ENCODE results near the gene ALAS1. TPM values are rescaled to one million over a fixed set of nuclear protein-coding genes. Genes with fewer than 3 reads are reported as not detected.

ALAS1 gene
- 48.4 and 49.0 TPM in 2 replicates for total RNA-seq

GRCh38 chr3:52197842-52198625 lies at the start of gene ALAS1:
TSS of gene ALAS1 (plus strand) at chr3:52198160. CDS start at chr3:52199242, 1,082 bp downstream.

GRCh38 chr3:52154135-52155094 lies 43.5 kb upstream of the ALAS1 start, which contains the start of gene POC1A:
TSS of gene POC1A (minus strand) at chr3:52154423. CDS start at chr3:52154372, 51 bp downstream.

GRCh38 chr3:52225452-52226228 lies 27.7 kb downstream of the ALAS1 start, which contains the start of gene TLR9:
TSS of gene TLR9 (minus strand) at chr3:52225645. CDS start at chr3:52225529, 116 bp downstream.

DNA sequence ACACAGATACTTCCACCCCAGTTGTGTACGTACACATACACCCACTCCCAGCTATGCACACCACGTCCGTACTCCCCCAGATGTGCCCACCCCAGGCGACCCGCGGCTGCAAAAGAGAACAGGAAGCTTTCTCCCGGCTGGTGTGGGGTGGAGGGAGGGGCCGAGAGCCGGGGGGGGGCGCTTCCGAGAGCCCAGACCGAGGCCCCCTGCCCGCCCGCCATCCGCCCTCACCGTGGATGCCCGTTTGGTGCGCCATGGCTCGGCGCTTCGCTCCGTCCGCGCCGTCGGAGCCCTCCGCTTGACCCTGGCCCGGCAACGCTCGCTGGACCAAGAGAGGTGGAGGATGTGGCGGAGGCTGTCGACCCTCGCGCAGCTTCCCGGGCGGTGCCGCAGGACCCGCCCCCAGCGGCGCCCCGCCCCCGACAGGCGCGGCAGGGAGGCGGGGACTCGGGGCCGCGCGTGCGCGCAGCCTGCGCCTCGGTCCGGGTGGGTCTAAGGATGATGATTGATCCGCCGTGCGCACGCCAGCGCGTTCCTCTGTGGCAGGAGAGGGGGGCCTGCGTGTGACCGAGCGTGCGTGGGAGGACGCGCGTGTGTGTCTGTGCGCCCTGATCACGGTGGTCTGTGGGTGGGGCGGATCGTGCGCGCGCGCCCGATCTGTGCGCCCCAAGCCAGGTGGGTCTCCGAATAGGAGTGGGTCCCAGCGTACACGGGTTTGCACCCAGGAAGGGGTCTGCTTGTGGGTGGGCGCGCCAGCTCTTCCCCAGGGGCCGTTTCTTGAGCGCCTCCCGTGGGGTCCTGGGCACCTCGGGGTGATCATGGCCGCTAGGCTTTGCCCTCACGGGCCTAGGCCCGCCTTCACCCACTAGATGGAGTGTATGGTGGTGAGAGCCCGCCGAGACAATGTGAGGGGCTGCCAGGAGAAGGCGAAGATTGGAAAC lies 41.1 kb downstream of the ALAS1 start, which contains the start of gene TWF2:
Gene TWF2 (minus strand): TSS at position 398 of the 941 bp plus-strand sequence. CDS start 142 bp downstream, at position 256.

GRCh38 chr3:52245322-52246263 lies 47.6 kb downstream of the ALAS1 start, which contains the start of gene PPM1M:
TSS of gene PPM1M (plus strand) at chr3:52245759. CDS start at chr3:52245825, 66 bp downstream.

Other genes with a start within 250 kb of the ALAS1 start
- 0.25 and 0.49 TPM in 2 replicates for gene GPR62, start 242.8 kb upstream of the ALAS1 start, total RNA-seq
- 68.7 and 81.2 TPM in 2 replicates for gene PCBP4, start 230.7 kb upstream of the ALAS1 start, total RNA-seq
- 26.1 and 81.4 TPM in 2 replicates for gene ABHD14B, start 224.1 kb upstream of the ALAS1 start, total RNA-seq
- 24.8 and 44.9 TPM in 2 replicates for gene ABHD14A, start 223.1 kb upstream of the ALAS1 start, total RNA-seq
- 50.8 and 54.1 TPM in 2 replicates for gene ACY1, start 214.6 kb upstream of the ALAS1 start, total RNA-seq
- 1,554 and 1,953 TPM in 2 replicates for gene RPL29, start 202.3 kb upstream of the ALAS1 start, total RNA-seq
- gene DUSP7, start 141.6 kb upstream of the ALAS1 start, total RNA-seq: 25.4 and 32.1 TPM in 2 replicates
- gene POC1A, start 43.7 kb upstream of the ALAS1 start, total RNA-seq: 3.9 and 34.7 TPM in 2 replicates
- gene TLR9, start 27.5 kb downstream of the ALAS1 start, total RNA-seq: not detected in 2 replicates
- gene TWF2, start 41.0 kb downstream of the ALAS1 start, total RNA-seq: 141 and 180 TPM in 2 replicates
- gene PPM1M, start 47.6 kb downstream of the ALAS1 start, total RNA-seq: 9.5 and 19.3 TPM in 2 replicates
- 44.3 and 47.2 TPM in 2 replicates for gene WDR82, start 80.5 kb downstream of the ALAS1 start, total RNA-seq
- 10.6 and 14.8 TPM in 2 replicates for gene GLYCTK, start 89.7 kb downstream of the ALAS1 start, total RNA-seq
- gene DNAH1, start 118.2 kb downstream of the ALAS1 start, total RNA-seq: 0.16 and 2.0 TPM in 2 replicates
- 91.4 and 99.9 TPM in 2 replicates for gene BAP1, start 211.8 kb downstream of the ALAS1 start, total RNA-seq
- 3.2 and 3.9 TPM in 2 replicates for gene PHF7, start 212.5 kb downstream of the ALAS1 start, total RNA-seq
- gene SEMA3G, start 246.9 kb downstream of the ALAS1 start, total RNA-seq: 0.25 TPM in 1 of 2 replicates, not detected in the other